GM18511 (cell line): ENCODE data around the gene FKBP7.
A peak's percentile ranks its signal among the peaks of the same experiment; 100 is the strongest.
"Not testable (repeated sequence)": the region's sequence is repeated elsewhere in the genome, so short reads cannot be mapped to it uniquely, and the experiment has no call there.

Source experiments
- ATAC-seq: cut with Tn5 transposase; IDR thresholded peaks from one replicate; pipeline ENCODE4 v1.9.1; 2021; ENCODE audit warnings: mild to moderate bottlenecking, moderate library complexity; ENCODE audit not compliant: unreplicated experiment

The FKBP7 gene

GRCh38 chr2:178478439-178479274 is at the start of gene FKBP7:
Gene FKBP7 (minus strand): TSS chr2:178478600. CDS start chr2:178478499, 101 bp downstream.
- ATAC-seq = peak; percentile 49

DNA sequence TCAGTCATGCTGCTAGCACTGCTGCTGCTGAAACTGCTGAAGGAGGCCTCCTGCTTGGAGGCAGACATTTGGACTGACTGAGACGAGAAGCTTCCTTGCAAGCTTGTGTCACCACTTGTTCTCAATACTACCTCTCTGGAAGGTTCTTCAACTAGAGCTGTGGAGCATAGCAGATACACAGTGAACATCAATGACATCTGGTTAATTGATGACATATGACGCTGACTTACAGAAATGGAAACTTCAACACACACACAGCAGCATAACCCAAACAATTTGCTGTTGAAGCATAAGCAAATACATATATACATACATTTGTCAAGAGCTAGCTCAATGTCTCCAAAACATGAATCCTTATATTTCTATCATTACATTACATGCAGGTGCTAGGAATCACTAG is 49.2 kb upstream of the FKBP7 start:
- ATAC-seq = no peak

- ATAC-seq = no peak
These were observed 47.9 kb upstream of the FKBP7 start for GRCh38 chr2:178526256-178526655.

DNA sequence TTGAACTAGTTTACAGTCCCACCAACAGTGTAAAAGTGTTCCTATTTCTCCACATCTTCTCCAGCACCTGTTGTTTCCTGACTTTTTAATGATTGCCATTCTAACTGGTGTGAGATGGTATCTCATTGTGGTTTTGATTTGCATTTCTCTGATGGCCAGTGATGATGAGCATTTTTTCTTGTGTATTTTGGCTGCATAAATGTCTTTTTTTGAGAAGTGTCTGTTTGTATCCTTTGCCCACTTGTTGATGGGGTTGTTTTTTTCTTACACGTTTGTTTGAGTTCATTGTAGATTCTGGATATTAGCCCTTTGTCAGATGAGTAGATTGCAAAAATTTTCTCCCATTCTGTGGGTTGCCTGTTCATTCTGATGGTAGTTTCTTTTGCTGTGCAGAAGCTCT is 47.1 kb upstream of the FKBP7 start:
- ATAC-seq = not testable (repeated sequence)

GRCh38 chr2:178525010-178525409 is 46.6 kb upstream of the FKBP7 start:
- ATAC-seq = not testable (repeated sequence)

DNA sequence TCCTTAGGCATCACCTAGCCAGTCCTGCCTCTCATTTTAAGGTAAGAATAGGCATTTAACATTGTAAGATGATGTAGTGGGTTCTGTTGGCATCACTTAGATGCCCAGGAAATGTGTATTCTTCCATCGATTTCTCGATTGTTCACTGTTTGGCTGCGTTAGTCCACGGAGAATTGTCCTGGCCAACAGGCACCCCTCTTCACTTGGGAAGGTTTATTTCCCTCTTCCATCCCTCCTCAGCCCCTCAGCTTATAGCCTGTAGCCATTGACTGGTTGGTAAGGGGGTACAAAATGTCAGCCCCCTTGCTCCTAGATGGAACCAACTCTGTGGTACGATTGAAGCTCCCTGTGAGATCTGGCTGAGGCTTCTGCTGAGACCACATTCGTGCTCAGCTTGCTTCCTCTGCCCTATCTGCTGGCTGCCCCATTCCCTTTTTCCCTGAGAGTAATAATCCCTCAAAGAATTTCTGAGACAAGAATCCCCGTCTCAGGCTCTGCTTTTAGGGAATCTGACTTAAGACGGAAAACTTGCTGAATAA is 45.3 kb upstream of the FKBP7 start:
- peak; percentile 14 for ATAC-seq

DNA sequence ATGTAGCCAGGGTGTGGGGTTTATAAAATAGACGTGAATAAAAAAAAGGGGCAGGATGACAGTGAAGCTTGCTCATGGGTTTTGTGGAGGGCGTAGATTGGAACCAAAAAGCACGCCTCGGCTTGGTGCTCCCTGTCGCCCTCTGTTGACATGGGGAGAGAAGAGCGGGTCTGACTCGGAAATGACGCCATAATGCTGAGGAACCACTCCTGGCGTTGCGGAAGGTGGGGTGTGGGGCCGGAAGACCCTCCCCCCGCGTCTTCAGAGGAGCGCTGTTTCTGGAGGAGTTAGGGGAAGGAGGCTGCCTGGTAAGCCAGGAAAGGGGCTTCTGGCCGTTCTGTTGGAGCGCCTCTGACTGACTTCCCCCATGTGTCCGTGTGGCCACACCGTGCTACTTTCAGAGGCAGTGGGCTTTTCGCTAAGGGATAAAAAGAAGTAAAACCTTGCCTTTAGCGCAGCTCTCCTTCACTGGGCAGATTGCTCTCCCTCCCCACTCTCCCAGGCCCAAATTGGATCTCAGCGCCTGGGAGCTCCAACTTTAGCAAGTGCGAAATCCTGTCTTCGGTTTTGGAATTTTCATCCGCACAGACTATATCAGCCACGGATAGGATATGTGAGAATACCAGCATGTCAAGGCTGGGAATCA is 44.7 kb upstream of the FKBP7 start:
- ATAC-seq = peak; percentile 95

DNA sequence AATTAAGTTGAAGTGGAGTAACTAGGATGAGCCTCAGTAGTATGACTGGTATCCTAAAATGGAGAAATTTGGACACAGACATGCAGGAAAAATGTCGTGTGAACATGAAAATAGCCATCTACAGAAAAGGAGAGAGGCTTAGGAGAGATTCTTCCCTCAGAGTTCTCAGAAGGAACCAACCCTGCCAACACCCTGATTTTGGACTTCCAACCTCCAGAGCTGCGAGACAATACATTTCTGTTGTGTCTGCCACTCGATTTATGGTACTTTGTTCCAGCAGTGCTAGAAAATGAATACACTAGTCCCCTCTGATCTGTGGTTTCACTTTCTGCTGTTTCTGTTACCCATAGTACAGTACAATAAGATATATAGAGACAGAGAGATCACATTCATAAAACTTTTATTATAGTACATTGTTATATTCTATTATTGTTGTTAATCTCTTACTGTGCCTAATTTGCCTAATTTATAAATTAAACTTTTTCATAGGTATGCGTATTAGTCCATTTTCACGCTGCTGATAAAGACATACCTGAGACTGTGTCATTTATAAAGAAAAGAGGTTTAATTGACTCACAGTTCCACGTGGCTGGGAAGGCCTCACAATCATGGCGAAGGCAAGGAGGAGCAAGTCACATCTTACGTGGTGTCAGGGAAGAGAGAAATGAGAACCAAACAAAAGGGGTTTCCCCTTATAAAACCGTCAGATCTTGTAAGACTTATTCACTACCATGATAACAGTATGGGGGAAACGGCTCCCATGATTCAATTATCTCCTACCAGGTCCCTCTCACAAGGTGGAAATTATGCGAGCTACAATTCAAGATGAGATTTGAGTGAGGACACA is 43.1 kb upstream of the FKBP7 start:
- no peak for ATAC-seq

- no peak for ATAC-seq
These were observed 39.1 kb upstream of the FKBP7 start for GRCh38 chr2:178517496-178517895.

- peak; percentile 78 for ATAC-seq
These were observed 36.3 kb upstream of the FKBP7 start for GRCh38 chr2:178514664-178515063.

GRCh38 chr2:178513876-178514275 is 35.5 kb upstream of the FKBP7 start:
- ATAC-seq = no peak

GRCh38 chr2:178512484-178512883 is 34.1 kb upstream of the FKBP7 start:
- ATAC-seq = no peak

- ATAC-seq = no peak
These were observed 32.0 kb upstream of the FKBP7 start for GRCh38 chr2:178510384-178510783.

GRCh38 chr2:178508646-178509045 is 30.2 kb upstream of the FKBP7 start:
- ATAC-seq = no peak

DNA sequence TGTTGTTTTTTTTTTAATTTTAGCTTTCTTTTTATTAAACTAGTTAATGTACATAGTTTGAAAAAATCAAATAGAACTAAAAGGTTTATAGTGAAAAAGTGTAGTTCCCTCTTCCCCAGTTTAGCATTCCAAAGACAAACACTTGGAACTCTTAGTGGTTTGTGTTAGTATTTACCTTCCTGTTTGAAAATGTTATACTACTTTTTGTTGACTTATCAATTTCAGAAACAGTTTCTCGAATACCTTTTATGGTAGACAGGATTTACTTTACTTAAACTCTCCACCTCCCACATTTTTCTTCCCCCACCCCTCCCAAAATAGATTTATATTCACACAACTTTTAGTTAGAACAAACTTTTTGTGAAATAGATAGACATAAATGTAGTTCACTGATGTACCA is 28.5 kb upstream of the FKBP7 start:
- ATAC-seq = no peak

- no peak for ATAC-seq
These were observed 28.1 kb upstream of the FKBP7 start for GRCh38 chr2:178506524-178506923.

- ATAC-seq = no peak
These were observed 27.7 kb upstream of the FKBP7 start for GRCh38 chr2:178506101-178506500.

DNA sequence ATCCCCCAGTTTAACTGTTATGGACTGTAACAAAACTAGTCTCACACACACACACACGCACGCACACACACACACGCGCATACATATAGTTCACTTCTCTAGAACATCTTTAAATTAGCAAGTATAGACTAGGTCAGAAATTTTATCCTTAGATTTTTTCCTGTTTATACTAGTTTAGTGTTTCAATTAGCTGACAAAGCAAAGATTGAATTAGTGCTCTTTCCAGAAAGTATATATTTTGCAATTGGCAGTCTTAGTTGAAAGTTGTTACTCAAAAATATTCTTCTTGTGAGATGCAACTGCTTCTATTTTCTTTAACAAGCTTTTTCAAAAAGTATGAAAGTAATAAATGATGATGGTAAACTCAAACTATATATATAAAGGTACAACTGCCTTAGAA is 24.4 kb upstream of the FKBP7 start:
- no peak for ATAC-seq

DNA sequence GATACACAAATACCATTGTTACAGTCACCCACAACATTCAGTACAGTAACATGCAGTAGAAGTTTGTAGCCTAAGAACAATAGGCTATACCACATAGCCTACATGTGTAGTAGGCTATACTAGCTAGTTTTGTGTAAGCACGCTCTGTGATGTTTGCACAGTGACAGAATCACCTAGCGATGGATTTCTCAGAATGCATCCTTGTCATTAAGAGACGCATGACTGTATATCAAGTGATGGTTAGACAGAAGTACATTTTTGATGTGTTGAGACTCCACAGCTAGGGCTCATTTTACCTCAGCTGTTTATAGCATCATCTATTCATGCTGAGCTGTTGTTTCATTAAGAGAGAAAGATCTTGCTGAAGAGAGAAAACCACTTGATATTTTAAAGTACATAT is 21.2 kb upstream of the FKBP7 start:
- no peak for ATAC-seq

DNA sequence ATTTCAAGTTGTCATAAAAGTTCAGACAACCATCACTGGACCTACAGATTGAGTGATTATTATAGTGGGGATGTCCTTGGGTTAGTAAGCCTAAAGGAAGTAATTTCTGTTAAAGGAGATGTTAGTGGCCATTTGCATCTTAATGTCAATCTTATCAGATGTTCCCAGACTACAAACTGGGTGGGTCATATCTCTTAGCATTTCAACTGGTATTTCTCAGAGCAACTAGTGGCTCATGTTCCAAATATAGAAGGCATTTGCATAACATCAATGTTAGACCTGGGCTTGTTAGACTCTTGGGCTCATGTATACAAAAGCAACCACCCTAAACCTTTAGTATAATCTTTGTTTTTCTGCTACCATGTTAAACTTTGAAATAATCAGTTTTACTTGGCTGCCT is 19.7 kb upstream of the FKBP7 start:
- ATAC-seq = no peak

- no peak for ATAC-seq
These were observed 17.6 kb upstream of the FKBP7 start for GRCh38 chr2:178496049-178496448.
